Muscle layer of colon (tissue), 2 donors: ENCODE results near the gene TSPOAP1.

Experiments used
- H3K27ac ChIP-seq: one replicate; pipeline ENCODE4 v1.7.0; 2013; ENCODE audit warnings: low read depth, mild to moderate bottlenecking, low read length, moderate library complexity
- H3K27me3 ChIP-seq, 2 donors: one replicate each; pipeline ENCODE4 v1.7.0; 2013; ENCODE audit warnings: low read length in 2 of 2, mild to moderate bottlenecking in 2 of 2; ENCODE audit not compliant: insufficient read depth in 2 of 2, control insufficient read depth in 1 of 2
- H3K36me3 ChIP-seq: one replicate; pipeline ENCODE4 v1.7.0; 2013; ENCODE audit warnings: mild to moderate bottlenecking, low read length; ENCODE audit not compliant: insufficient read depth
- H3K4me1 ChIP-seq: one replicate; pipeline ENCODE4 v1.7.0; 2013; ENCODE audit warnings: mild to moderate bottlenecking, low read length; ENCODE audit not compliant: insufficient read depth
- H3K4me3 ChIP-seq, 2 donors: one replicate each; pipeline ENCODE4 v1.7.0; 2013; ENCODE audit warnings: low read length in 2 of 2, low read depth in 1 of 2, mild to moderate bottlenecking in 1 of 2, moderate library complexity in 1 of 2
- H3K9ac ChIP-seq: one replicate; pipeline ENCODE4 v1.7.0; 2013; ENCODE audit warnings: low read length
- H3K9me3 ChIP-seq: one replicate; pipeline ENCODE4 v1.7.0; 2013; ENCODE audit warnings: mild to moderate bottlenecking, low read length
- donor health status: abdominal sarcoma.
- donor health status: Adenocarcinoma of cecum.

TSPOAP1 gene

DNA sequence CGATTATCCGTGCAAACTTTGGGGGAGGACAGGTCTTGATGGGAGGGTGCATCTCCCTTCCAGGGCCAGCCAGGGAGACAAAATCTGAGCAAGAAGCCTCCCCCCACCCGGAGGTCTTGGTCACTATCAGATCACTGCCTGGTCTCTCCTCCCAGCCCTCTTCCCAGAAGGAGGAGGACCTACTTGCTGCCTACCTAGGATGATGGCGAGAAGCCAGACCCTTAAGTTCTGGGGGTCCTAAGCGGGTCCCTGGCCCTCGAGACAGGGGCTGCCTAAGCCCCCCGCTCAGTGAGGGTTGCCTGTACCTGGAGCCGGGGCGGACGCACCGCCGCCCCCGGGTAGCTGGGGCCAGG, 4.6 kb downstream of the TSPOAP1 start:
- Histone ChIP-seq H3K36me3 (peaks cover 3% of the 10 kb centered on the region), H3K9me3 (no peaks in the 10 kb centered on the region), H3K27me3 (no peaks in the 10 kb centered on the region), H3K4me1 (peaks cover 15% of the 10 kb centered on the region), H3K9ac (peak overlapping the region; percentile 50), H3K27ac (peak overlapping the region; percentile 16), H3K4me3 (peak overlapping the region; percentile 74 to 84)

DNA sequence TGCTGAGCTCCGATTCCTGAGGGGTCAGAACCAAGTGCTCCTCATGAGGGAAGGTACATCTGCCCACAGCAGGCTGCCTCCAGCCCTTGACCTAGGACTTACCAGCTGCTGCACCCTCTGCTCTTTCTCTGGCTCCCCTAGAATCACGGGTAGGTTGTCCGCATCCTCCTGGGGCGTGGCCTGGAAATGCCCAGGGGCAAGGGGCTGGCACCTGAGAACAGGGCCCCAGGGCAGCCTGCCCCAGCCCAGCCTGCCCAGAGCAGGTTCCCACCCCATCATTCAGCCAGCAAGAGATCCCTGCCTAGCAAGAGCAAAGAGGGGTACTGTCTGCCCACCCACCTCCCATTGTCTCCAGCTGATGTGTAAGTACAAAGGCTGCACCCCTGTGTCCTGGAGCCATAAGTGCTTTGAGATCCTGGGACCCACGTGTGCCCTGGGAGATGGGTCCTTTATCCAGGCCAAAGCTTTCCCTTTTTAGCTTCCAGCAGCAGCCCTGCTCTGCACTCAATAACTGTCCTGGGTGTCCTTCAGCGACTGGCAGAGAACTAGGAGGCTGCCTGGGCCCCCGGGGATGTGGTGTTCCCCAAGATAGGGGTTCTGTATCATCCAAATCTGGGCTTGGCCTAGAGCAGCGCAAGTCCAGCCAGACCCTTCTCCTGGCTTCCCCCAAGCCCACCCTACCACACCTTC, 5.1 kb downstream of the TSPOAP1 start:
- Histone ChIP-seq H3K27ac (peak overlapping the region; percentile 16), H3K4me3 (peak overlapping the region; percentile 74 to 84)

DNA sequence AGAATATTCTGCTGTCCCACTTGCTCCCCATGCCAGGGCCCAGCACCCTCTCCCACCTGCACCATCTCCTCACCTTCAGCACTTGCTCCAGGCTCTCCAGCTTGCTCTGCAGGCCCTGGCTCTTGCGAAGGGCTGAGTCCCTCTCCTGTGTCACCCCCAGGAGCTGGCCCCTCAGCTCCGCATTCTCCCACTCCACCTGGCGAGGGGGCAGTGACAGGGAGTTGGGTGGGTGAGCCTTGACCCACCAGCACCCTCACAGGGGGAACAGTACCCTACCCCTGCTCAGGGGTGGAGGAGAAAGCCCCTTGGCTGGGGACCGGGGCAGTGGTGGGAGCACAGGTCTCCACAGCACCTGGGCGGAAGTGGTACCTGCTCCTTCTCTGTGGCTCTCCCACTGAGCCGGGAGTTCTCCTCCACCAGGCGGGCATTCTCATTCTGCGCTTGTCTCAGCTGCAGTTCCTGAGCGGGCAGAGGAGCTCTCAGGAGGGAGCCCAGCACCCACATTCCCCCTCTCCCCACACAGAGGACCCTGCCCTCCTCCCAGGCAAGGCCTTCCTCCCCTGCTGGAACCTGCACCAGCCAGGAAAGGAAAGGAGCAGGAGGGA, 5.9 kb downstream of the TSPOAP1 start:
- H3K9me3 ChIP-seq: no peaks in the 10 kb centered on the region
- H3K9ac ChIP-seq: no peak overlapping the region
- H3K4me1 ChIP-seq: peaks cover 15% of the 10 kb centered on the region
- H3K27ac ChIP-seq: no peak overlapping the region
- no peaks in the 10 kb centered on the region for H3K27me3 ChIP-seq
- peaks cover 3% of the 10 kb centered on the region for H3K36me3 ChIP-seq
- no peak overlapping the region for H3K4me3 ChIP-seq

More for the DNA sequence above, 5.1 kb downstream of the TSPOAP1 start:
- Histone ChIP-seq H3K4me1 (peaks cover 15% of the 10 kb centered on the region), H3K27me3 (no peaks in the 10 kb centered on the region), H3K9me3 (no peaks in the 10 kb centered on the region), H3K36me3 (peaks cover 3% of the 10 kb centered on the region), H3K9ac (peak overlapping the region; percentile 50)

DNA sequence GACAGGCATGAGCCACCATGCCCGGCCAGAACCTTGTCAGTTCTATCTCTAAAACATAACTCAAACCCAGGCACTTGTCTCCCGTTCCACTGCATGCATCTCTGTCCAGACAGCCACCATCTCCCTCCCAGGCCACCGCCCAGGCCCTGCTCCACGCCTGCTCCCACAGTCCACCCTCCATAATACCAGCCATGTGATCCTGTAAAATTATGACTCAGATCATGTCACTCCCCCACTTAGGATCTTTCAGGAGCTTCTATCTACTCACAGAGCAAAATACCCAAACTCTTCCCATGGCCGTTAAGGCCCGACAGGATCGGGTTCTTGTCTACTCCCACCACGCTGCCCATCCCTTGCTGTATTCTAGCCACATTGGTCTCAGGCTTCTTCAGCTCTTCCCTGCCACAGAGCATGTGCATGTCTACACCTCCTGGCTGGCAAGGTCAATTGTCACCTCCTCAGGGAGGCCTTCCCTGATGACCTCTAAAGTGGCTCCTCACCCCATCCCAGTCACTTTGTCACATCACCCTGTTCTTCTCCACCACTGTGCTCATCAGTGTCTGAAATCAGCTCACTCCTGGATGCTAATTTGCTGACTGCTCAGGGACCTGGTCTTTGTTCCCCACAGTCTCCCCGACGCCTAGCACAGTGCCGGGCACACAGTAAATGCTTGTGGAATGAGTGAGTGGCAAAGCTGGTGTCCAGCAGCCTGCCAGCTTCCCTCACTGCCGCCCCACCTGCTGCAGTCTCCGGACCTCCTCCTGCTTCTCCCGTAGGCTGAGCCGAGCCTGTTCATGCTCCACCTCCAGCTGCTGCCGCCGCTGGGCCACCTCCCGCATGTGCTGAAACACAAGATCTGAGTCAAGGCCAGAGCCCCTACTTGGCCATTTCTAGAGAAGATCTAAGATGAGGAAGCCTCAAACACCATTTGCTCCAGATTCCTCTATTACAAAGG, 6.7 kb downstream of the TSPOAP1 start:
- H3K9ac ChIP-seq: no peak overlapping the region
- H3K4me1 ChIP-seq: peaks cover 15% of the 10 kb centered on the region
- H3K4me3 ChIP-seq: no peak overlapping the region
- H3K36me3 ChIP-seq: peaks cover 3% of the 10 kb centered on the region
- no peak overlapping the region for H3K27ac ChIP-seq
- no peaks in the 10 kb centered on the region for H3K27me3 ChIP-seq
- H3K9me3 ChIP-seq: no peaks in the 10 kb centered on the region

GRCh38 chr17:58320570-58321323, 7.8 kb downstream of the TSPOAP1 start:
- Histone ChIP-seq H3K27ac (no peak overlapping the region), H3K36me3 (peaks cover 3% of the 10 kb centered on the region), H3K9me3 (no peaks in the 10 kb centered on the region), H3K4me1 (peaks cover 15% of the 10 kb centered on the region), H3K27me3 (no peaks in the 10 kb centered on the region), H3K9ac (no peak overlapping the region), H3K4me3 (no peak overlapping the region)

DNA sequence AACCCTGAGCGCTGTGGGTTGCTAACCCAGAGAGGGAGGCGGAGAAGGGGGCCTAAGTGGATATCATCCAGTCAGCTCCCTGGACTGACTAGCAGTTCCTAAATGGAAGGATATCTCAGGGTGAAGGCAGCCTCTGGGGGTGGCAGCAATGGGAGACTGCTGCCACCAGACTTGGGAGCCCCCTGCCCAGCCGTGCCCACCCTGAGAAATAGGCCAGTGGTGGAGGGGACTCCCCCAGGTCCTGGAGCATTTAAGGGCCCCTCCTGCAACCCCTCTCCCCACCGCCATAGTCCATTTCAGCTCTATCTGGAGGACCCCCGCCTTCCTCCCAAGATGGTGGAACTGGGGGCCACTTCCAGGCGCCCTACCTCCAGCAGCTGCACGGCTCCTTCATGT, 8.4 kb downstream of the TSPOAP1 start:
- H3K9me3 ChIP-seq: no peaks in the 10 kb centered on the region
- no peak overlapping the region for H3K4me3 ChIP-seq
- H3K9ac ChIP-seq: no peak overlapping the region
- H3K36me3 ChIP-seq: peaks cover 3% of the 10 kb centered on the region
- no peak overlapping the region for H3K27ac ChIP-seq
- no peaks in the 10 kb centered on the region for H3K27me3 ChIP-seq
- H3K4me1 ChIP-seq: peaks cover 12% of the 10 kb centered on the region

DNA sequence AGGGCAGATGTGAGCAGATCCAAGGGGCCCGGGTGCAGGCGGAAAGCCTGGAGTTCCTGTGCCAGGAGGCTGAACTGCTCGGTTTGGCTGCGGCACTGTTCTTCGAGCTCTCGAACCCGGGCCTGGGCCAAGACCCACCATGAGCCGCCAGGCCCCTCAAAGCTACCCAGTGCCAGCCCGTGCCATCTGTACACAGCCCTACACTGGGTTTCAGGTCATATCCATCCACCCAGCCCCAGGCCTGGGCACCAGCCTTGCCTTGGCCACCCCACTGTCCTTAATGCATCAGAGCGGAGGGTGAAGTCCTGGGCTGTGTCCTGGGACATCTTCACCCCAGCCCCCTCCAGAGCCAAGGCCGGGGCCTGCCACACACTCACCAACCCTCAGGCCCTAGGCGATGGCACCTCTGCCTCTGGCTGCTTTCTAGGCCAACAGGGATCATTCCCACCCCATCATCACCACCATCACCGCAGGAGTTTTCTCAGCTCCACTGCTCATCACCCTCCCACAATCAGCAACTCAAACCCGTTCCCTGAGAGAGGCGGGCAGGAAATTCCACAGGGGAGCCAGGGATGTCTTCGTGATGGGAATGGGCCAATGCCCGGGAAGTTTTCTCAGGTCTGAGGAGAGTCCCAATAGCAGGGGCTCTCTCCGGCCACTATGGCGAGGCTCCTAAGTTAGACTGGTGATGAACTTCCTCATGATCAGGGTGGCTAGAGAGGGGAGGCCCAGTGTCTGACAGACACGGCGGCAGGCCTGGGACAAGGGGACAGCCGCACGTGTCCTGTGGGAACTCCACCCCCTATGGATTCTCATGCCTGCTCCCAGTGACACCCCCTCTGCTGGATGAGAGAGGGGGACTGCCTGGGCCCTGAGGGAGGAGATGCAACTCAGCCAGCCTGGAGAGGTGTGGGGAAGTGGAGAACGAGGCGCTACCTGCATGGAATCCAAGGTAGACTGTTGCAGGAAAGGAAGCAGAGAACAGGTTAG, 9.1 kb downstream of the TSPOAP1 start:
- Histone ChIP-seq H3K9ac (no peak overlapping the region), H3K36me3 (peaks cover 3% of the 10 kb centered on the region), H3K9me3 (no peaks in the 10 kb centered on the region), H3K4me3 (no peak overlapping the region), H3K27ac (no peak overlapping the region), H3K27me3 (no peaks in the 10 kb centered on the region), H3K4me1 (peaks cover 8% of the 10 kb centered on the region)

DNA sequence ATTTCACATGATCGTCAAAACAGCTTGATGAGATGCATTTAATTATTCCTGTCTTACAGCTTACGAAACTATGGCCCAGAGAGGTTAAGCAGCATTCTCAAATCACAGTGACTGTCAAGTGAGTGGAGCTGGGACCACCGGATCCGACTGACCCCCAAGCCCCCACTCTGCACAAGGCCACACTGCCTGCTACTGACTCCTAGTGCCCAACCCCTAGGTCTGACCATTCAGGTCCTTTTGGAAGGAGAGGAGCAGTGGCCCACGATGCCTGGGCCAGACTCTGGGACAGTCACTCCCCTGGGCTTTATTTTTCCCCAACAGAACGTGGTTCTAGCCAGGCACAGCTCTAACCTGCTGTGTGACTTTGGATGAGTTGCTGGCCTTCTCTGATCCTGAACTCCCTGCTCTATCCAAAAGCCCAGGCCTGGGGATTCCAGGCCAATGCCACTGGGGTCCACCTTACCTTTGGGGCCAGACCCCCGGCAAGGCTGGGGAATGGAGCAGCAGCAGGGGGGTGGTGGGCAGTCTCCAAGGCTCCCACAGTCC, 9.9 kb downstream of the TSPOAP1 start:
- no peak overlapping the region for H3K9ac ChIP-seq
- no peaks in the 10 kb centered on the region for H3K9me3 ChIP-seq
- H3K27ac ChIP-seq: no peak overlapping the region
- peaks cover 3% of the 10 kb centered on the region for H3K36me3 ChIP-seq
- H3K4me1 ChIP-seq: peaks cover 5% of the 10 kb centered on the region
- H3K27me3 ChIP-seq: no peaks in the 10 kb centered on the region
- H3K4me3 ChIP-seq: no peak overlapping the region

DNA sequence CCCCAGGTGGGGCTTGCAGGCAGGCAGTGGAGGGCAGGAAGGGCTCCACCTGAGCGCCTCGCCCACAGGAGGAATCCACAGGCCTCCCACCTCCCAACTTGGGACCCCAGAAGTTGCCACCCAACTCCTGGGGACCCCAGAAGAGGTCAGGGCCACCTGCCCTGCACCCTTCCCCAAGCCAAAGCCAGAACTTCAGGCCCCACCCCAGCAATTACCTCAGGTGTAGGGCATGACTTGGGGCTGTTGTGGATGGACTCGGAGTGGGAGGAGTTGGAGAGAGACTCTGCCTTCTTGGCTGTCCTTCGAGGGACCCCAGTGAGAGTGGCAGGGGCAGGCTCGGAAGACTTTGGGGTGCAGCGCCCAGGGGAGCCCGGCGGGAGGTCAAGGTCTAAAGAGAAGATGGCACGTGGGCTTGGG, 10.5 kb downstream of the TSPOAP1 start:
- H3K4me3 ChIP-seq: no peak overlapping the region
- peaks cover 3% of the 10 kb centered on the region for H3K36me3 ChIP-seq
- no peaks in the 10 kb centered on the region for H3K9me3 ChIP-seq
- H3K27me3 ChIP-seq: no peaks in the 10 kb centered on the region
- H3K27ac ChIP-seq: no peak overlapping the region
- no peak overlapping the region for H3K9ac ChIP-seq
- no peaks in the 10 kb centered on the region for H3K4me1 ChIP-seq

DNA sequence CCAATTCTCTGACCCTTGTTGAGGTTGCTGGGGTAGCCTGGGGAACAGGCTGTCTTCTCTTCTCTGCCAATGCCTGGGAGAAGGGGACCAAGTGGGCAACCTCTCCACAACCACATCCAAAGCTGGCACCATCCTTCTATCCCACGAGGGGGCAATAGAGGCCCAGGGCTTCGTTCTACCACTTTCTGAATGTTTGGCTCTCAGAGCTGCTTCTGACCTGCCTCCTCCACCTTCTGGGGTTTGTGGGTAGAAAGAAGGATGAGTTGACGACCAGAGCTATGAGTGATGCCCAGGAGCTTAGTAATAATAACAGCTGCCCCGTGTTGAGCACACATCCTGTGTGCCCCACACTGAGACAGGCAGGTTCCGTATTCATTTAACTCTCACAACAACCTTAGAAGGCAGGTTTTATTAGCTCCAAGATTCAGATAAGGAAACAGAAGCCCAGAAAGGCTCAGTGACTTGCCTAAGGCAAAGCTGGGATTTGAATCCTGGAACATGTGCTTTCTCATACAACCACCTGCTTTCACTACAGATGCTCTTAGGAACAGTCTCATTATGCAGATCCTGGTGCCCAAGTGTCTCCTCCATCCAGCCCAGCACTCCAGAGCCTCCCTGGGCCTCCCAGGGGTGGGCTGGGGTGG, 11.1 kb downstream of the TSPOAP1 start:
- no peak overlapping the region for H3K9ac ChIP-seq

More for the DNA sequence above, 11.1 kb downstream of the TSPOAP1 start:
- no peaks in the 10 kb centered on the region for H3K4me1 ChIP-seq
- no peaks in the 10 kb centered on the region for H3K9me3 ChIP-seq
- no peak overlapping the region for H3K27ac ChIP-seq
- no peak overlapping the region for H3K4me3 ChIP-seq
- peaks cover 3% of the 10 kb centered on the region for H3K36me3 ChIP-seq
- no peaks in the 10 kb centered on the region for H3K27me3 ChIP-seq
